ENCODE data around the gene NDRG4.

GRCh38 chr16:58476791-58477190 lies 23.2 kb upstream of the NDRG4 start:
- TF ChIP-seq POLR2A (IDR thresholded peaks at IDR 0.05) = no peak
- no peak for TF ChIP-seq CTCF (IDR thresholded peaks at IDR 0.05)
